ENCODE measurements around the gene GLS.
"Not testable (repeated sequence)": the region's sequence is repeated elsewhere in the genome, so short reads cannot be mapped to it uniquely, and the experiment has no call there.

GLS gene

DNA sequence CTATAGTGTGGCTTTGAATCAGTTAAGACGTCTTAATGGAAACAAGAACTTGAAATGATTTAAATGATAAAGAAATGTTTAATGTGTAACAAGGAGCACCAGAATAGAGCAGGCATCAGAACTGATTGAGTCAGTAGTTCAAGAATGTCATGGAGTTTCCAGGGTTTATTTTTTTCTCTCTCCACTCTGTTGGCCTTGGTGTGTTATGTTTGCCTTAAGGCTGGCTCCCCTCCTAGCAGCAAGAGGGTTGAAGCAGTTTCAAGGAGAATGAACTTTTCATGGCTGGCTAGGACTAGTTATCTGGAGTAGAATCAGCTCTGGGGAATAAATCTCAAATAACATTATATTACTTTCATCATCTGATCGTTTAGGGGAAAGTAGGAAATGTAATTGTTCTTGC, 13.4 kb upstream of the GLS start:
- Mint-ChIP-seq H3K27me3 (ENCODE audit: low read depth) (no peaks in the 10 kb centered on the region), H3K36me3 (ENCODE audit: low read depth) (no peaks in the 10 kb centered on the region), H3K4me1 (peaks cover 16% of the 10 kb centered on the region), H3K4me3 (no peak overlapping the region), H3K27ac (peak overlapping the region; percentile 1 to 40 (median 22)), H3K9me3 (no peaks in the 10 kb centered on the region)
- TF ChIP-seq, protein P1, sequence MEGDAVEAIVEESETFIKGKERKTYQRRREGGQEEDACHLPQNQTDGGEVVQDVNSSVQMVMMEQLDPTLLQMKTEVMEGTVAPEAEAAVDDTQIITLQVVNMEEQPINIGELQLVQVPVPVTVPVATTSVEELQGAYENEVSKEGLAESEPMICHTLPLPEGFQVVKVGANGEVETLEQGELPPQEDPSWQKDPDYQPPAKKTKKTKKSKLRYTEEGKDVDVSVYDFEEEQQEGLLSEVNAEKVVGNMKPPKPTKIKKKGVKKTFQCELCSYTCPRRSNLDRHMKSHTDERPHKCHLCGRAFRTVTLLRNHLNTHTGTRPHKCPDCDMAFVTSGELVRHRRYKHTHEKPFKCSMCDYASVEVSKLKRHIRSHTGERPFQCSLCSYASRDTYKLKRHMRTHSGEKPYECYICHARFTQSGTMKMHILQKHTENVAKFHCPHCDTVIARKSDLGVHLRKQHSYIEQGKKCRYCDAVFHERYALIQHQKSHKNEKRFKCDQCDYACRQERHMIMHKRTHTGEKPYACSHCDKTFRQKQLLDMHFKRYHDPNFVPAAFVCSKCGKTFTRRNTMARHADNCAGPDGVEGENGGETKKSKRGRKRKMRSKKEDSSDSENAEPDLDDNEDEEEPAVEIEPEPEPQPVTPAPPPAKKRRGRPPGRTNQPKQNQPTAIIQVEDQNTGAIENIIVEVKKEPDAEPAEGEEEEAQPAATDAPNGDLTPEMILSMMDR (IDR thresholded peaks at IDR 0.05; ENCODE audit: unreplicated experiment in 3 of 3), result no peak

- no peaks in the 10 kb centered on the region for H3K36me3 Mint-ChIP-seq (ENCODE audit: low read depth)
- no peak overlapping the region for H3K4me3 Mint-ChIP-seq
Observed at GRCh38 chr2:190867832-190868231, 12.8 kb upstream of the GLS start.

GRCh38 chr2:190869721-190870120, 10.9 kb upstream of the GLS start:
- no peaks in the 10 kb centered on the region for H3K36me3 Mint-ChIP-seq (ENCODE audit: low read depth)
- no peaks in the 10 kb centered on the region for H3K27me3 Mint-ChIP-seq (ENCODE audit: low read depth)
- H3K9me3 Mint-ChIP-seq, result no peaks in the 10 kb centered on the region
- peaks cover 6% of the 10 kb centered on the region for H3K4me1 Mint-ChIP-seq
- TF ChIP-seq, protein P1 (IDR thresholded peaks at IDR 0.05; ENCODE audit: unreplicated experiment in 3 of 3), result no peak
- H3K4me3 Mint-ChIP-seq, result no peak overlapping the region
- H3K27ac Mint-ChIP-seq, result no peak overlapping the region

More at GRCh38 chr2:190867832-190868231, 12.8 kb upstream of the GLS start:
- Mint-ChIP-seq H3K9me3 (no peaks in the 10 kb centered on the region), H3K27me3 (ENCODE audit: low read depth) (no peaks in the 10 kb centered on the region), H3K4me1 (peaks cover 16% of the 10 kb centered on the region), H3K27ac (no peak overlapping the region)
- TF ChIP-seq, protein P1 (IDR thresholded peaks at IDR 0.05; ENCODE audit: unreplicated experiment in 3 of 3), result no peak

DNA sequence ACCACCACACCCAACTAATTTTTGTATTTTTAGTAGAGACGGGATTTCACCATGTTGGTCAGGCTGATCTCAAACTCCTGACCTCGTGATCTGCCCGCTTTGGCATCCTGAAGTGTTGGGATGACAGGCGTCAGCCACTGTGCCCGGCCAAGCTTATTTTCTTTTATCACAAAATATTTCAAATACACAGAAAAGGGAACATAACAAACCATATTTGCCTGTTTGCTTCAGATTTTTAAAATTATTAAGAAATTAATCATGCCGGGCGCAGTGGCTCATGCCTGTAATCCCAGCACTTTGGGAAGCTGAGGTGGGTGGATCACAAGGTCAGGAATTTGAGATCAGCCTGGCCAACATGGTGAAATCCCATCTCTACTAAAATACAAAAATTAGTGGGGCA, 7.2 kb upstream of the GLS start:
- H3K27me3 Mint-ChIP-seq (ENCODE audit: low read depth); H3K9me3 Mint-ChIP-seq; H3K27ac Mint-ChIP-seq; H3K4me1 Mint-ChIP-seq; H3K36me3 Mint-ChIP-seq (ENCODE audit: low read depth); H3K4me3 Mint-ChIP-seq: not testable (repeated sequence)

DNA sequence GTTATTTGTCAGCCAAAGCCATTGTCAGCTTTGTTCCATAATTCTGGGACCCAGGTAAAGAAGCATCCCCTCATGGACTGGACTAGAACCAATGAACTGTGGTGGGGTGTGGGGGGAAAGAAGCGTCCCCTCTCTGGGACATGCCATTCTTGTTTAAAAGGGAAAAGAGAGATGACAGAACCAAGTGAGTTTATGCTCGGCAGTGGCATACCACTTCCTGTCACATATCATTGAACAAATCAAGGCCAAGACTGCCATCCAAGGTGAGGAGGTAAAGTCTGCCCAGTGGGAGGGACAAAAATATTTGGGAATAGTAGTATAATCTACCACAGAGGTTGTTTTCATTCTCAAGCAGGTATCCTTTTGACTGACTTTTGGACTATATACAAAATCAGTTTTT, 4.7 kb upstream of the GLS start:
- H3K4me3 Mint-ChIP-seq, result no peak overlapping the region
- no peaks in the 10 kb centered on the region for H3K36me3 Mint-ChIP-seq (ENCODE audit: low read depth)
- peaks cover 3% of the 10 kb centered on the region for H3K27me3 Mint-ChIP-seq (ENCODE audit: low read depth)
- H3K27ac Mint-ChIP-seq, result no peak overlapping the region
- TF ChIP-seq, protein P1 (IDR thresholded peaks at IDR 0.05; ENCODE audit: unreplicated experiment in 3 of 3), result no peak
- no peaks in the 10 kb centered on the region for H3K4me1 Mint-ChIP-seq
- no peaks in the 10 kb centered on the region for H3K9me3 Mint-ChIP-seq

GRCh38 chr2:190876631-190877030, 4.0 kb upstream of the GLS start:
- no peaks in the 10 kb centered on the region for H3K4me1 Mint-ChIP-seq
- no peak overlapping the region for H3K27ac Mint-ChIP-seq
- TF ChIP-seq, protein P1 (IDR thresholded peaks at IDR 0.05; ENCODE audit: unreplicated experiment in 3 of 3), result no peak
- H3K27me3 Mint-ChIP-seq (ENCODE audit: low read depth), result peaks cover 3% of the 10 kb centered on the region
- H3K9me3 Mint-ChIP-seq, result no peaks in the 10 kb centered on the region
- no peak overlapping the region for H3K4me3 Mint-ChIP-seq
- H3K36me3 Mint-ChIP-seq (ENCODE audit: low read depth), result no peaks in the 10 kb centered on the region
